ENCODE measurements around the gene GOLGA5.

- TF ChIP-seq CTCF (IDR thresholded peaks at IDR 0.05 in 8 of 11, conservative IDR thresholded peaks at IDR 0.05 in 3 of 11) (no peak), POLR2A (IDR thresholded peaks at IDR 0.05) (no peak), POLR2AphosphoS5 (IDR thresholded peaks at IDR 0.05) (no peak)
These were observed 89.0 kb downstream of the GOLGA5 start for GRCh38 chr14:92883066-92883465.
